NCI-H1092 treated with DMSO at 0.1 percent for 48 hours (cell line): ENCODE measurements around the gene ME3.

Source experiments
- DNase-seq: peaks from one replicate; lab custom pipeline; 2025; lab: John Stamatoyannopoulos, UW

Gene ME3

GRCh38 chr11:86487671-86488070, 184.7 kb downstream of the ME3 start:
- no peak for DNase-seq

- no peak for DNase-seq
These were observed 186.0 kb downstream of the ME3 start for GRCh38 chr11:86486261-86487030.

- no peak for DNase-seq
These were observed 187.6 kb downstream of the ME3 start for GRCh38 chr11:86484795-86485166.

- DNase-seq = no peak
These were observed 188.2 kb downstream of the ME3 start for GRCh38 chr11:86483940-86484794.

GRCh38 chr11:86483610-86483939, 188.8 kb downstream of the ME3 start:
- DNase-seq = no peak

DNA sequence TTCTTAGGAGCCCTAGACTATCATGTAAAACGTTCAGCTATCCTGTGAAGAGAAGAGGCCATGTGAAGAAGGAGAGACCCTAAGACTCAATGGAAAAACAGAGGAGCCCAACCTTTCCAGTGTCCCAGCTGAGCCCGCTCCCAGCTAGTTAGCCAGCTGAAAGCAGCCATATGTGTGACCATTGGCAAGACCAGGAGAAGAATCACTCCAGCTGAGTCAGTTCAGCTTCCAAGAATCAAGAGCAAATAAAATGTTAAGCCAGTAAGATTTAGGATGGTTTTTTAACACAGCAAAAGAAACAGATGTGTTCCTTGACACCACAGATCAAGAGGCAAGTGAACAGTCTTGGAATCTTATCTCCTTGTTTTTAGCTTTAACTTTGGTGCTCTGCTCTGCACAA, 189.7 kb downstream of the ME3 start:
- no peak for DNase-seq

GRCh38 chr11:86481399-86481798, 191.0 kb downstream of the ME3 start:
- DNase-seq = no peak

DNA sequence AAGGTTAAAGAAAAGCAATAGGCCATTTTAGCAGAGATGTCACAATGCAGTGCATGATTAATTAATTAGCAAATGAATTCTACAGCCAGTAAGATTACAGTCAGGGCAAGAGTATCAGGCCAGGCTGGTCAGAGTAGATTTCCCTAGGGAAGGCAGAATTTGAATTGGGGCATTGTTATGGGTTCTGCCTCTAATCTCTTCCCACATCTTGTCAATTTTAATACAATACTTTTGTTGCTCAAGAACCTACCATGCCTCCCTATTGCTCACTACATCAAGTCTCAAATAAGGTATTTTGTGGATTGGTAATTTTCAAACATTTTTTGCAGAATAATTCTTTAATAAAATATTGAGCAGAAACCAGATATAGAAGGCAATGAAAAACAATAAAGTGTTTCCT, 194.1 kb downstream of the ME3 start:
- DNase-seq = no peak

GRCh38 chr11:86477495-86478155, 194.8 kb downstream of the ME3 start:
- DNase-seq = no peak

- no peak for DNase-seq
These were observed 196.1 kb downstream of the ME3 start for GRCh38 chr11:86476109-86476861.

- DNase-seq = no peak
These were observed 197.4 kb downstream of the ME3 start for GRCh38 chr11:86475027-86475426.

- DNase-seq = no peak
These were observed 198.2 kb downstream of the ME3 start for GRCh38 chr11:86473991-86474833.

- DNase-seq = no peak
These were observed 202.7 kb downstream of the ME3 start for GRCh38 chr11:86469491-86470388.

DNA sequence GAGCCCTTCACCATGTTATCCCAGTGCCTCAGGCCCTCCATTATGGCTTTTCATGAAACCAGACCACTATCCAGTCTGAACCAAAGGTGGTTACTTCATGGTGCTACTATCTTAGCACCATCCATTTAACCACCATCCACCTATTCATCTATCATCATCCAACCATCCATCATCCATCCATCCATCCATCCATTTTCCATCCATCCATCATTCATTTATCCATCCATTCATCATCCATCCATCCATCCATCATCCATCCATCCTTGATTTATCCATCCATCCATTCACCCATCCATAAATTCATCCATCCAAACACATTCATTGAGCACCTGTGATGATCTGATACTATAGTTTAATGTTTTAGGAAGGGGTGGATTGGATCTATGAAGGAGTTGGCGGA, 204.2 kb downstream of the ME3 start:
- no peak for DNase-seq

GRCh38 chr11:86464509-86465221, 207.8 kb downstream of the ME3 start:
- no peak for DNase-seq

- DNase-seq = no peak
These were observed 208.5 kb downstream of the ME3 start for GRCh38 chr11:86463955-86464354.

DNA sequence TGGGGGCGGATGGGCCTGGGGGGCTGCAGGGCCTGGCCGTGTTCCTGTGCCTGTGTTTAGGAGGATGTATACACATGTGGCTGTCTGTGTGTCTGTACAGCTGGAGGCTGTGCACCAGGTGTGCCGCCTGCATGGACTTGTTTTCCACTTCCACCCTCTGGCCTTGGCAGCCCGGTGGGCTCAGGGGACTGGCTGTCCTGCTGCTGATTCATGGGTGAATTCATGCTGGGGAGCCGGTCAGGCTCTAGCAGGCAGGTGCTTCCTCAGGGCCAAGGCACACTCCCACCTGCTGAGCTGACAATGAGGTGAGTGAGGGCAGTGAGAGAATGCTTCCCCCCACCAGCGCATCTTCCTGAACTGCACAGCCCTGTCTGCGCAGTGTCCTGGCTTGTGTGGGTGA, 209.3 kb downstream of the ME3 start:
- no peak for DNase-seq

- no peak for DNase-seq
These were observed 210.5 kb downstream of the ME3 start for GRCh38 chr11:86461892-86462291.
